ENCODE measurements around the gene THSD4. TPM values are rescaled to one million over a fixed set of nuclear protein-coding genes. Genes with fewer than 3 reads are reported as not detected.

THSD4 gene
- total RNA-seq, 4 donors from 2014 or later = 16.6 to 25.3 (median 24.1) TPM

DNA sequence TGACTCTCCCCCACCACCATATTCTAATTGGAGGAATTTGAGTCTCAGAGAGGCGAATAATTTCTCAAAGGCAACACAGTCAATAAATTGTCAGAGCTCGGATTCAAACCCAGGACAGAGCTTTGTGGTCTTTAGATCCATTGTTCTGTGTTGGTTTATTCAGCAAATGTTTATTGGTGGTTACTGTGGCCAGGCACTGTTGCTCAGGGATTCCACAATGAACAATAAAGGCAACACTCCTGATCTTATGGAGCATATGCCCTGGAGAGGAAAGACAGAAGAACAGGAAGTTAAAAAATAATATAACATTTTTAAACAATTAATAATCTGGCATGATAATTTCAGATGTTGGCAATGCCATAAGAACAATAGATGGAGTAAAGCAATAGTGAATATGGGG is 403.4 kb downstream of the THSD4 start:
- DNase-seq (ENCODE audit: low spot score in 2 of 2) = no peak
- Histone ChIP-seq H3K27me3 (no peaks in the 10 kb centered on the region), H3K9me3 (no peaks in the 10 kb centered on the region), H3K27ac (no peak overlapping the region), H3K4me1 (peaks cover 15% of the 10 kb centered on the region), H3K4me3 (no peak overlapping the region), H3K36me3 (no peaks in the 10 kb centered on the region)
- 88% methylated on average over 2 of the region's 2 CpGs for WGBS
- TF ChIP-seq EP300 (IDR thresholded peaks at IDR 0.05) (no peak), POLR2AphosphoS5 (IDR thresholded peaks at IDR 0.05) (no peak), CTCF (IDR thresholded peaks at IDR 0.05) (no peak), POLR2A (IDR thresholded peaks at IDR 0.05) (no peak)

DNA sequence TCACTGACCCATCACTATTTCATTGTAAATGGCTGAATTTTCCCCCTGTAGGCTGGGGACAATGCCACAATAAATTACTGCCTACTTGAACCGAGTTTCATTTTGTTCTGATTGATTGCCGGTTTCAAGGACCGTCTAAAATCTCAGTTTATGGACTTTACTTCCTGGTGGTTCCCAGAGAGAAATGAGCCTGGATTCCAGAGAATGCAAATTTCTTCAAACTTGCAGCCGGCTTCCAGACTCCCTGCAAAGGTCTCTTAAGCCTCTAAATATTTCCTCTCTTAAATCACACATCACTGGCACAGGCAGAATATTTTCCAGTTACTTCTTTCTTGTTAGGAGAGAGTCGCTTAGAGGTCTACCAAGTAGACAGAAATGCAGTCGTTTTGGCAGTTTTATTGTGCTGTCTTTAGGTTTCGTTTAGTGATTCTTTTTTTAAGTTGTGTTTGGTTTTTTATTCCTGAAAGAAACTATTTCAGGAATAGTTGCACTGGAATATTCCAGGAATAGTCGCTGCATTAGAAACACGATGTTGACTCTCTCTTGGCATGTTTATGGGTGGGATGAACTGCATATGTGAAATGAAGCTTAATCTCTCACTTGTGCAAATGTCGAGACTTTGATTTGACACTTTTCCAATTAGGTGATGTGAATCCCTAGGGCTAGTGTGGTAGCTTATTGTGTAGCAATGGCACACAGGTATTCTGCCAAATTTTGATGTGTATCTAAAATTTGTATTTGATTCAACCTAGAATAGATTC is 411.0 kb downstream of the THSD4 start:
- Histone ChIP-seq H3K27ac (no peak overlapping the region), H3K36me3 (no peaks in the 10 kb centered on the region), H3K27me3 (no peaks in the 10 kb centered on the region), H3K4me3 (no peak overlapping the region), H3K9me3 (no peaks in the 10 kb centered on the region), H3K4me1 (peaks cover 14% of the 10 kb centered on the region)
- WGBS = 11% methylated on average over 10 of the region's 10 CpGs
- no peak for DNase-seq (ENCODE audit: low spot score in 2 of 2)
- no peak for TF ChIP-seq CTCF (IDR thresholded peaks at IDR 0.05)
- no peak for TF ChIP-seq EP300 (IDR thresholded peaks at IDR 0.05)
- no peak for TF ChIP-seq POLR2A (IDR thresholded peaks at IDR 0.05)
- no peak for TF ChIP-seq POLR2AphosphoS5 (IDR thresholded peaks at IDR 0.05)

DNA sequence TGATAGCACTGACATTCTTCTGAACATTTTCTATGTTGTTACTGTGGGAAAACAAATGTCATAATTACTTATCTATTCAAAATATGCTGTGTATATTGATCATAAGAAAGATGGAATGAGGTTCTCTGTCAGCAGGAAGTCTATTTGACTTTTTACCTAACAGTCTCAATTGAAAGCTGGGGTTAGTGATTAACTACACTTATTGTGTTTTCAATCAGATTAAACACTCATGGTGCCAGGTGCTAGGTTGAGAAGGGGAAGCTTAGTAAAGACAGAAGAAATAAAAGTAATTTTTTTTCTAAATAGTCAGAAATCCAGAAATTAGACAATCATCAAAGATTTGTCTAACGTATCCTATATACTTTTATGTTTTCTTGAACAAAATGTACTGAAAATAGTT is 414.1 kb downstream of the THSD4 start:
- WGBS = 88% methylated on average over 1 of the region's 1 CpG
- Histone ChIP-seq H3K27ac (no peak overlapping the region), H3K36me3 (no peaks in the 10 kb centered on the region), H3K27me3 (no peaks in the 10 kb centered on the region), H3K9me3 (no peaks in the 10 kb centered on the region), H3K4me3 (no peak overlapping the region), H3K4me1 (peaks cover 14% of the 10 kb centered on the region)
- TF ChIP-seq POLR2AphosphoS5 (IDR thresholded peaks at IDR 0.05) (no peak), POLR2A (IDR thresholded peaks at IDR 0.05) (no peak), EP300 (IDR thresholded peaks at IDR 0.05) (no peak), CTCF (IDR thresholded peaks at IDR 0.05) (no peak)
- no peak for DNase-seq (ENCODE audit: low spot score in 2 of 2)

- peaks cover 14% of the 10 kb centered on the region for H3K4me1 ChIP-seq
- TF ChIP-seq POLR2A (IDR thresholded peaks at IDR 0.05) (no peak), EP300 (IDR thresholded peaks at IDR 0.05) (no peak), POLR2AphosphoS5 (IDR thresholded peaks at IDR 0.05) (no peak), CTCF (IDR thresholded peaks at IDR 0.05) (no peak)
- DNase-seq (ENCODE audit: low spot score in 2 of 2) = no peak
- H3K36me3 ChIP-seq = no peaks in the 10 kb centered on the region
- no peak overlapping the region for H3K27ac ChIP-seq
- no peaks in the 10 kb centered on the region for H3K27me3 ChIP-seq
- H3K4me3 ChIP-seq = no peak overlapping the region
- 34% methylated on average over 3 of the region's 3 CpGs for WGBS
- no peaks in the 10 kb centered on the region for H3K9me3 ChIP-seq
Measured at GRCh38 chr15:71530116-71530515, 414.8 kb downstream of the THSD4 start.

- WGBS = 60% methylated on average over 6 of the region's 6 CpGs
- Histone ChIP-seq H3K9me3 (no peaks in the 10 kb centered on the region), H3K36me3 (no peaks in the 10 kb centered on the region), H3K4me1 (no peaks in the 10 kb centered on the region), H3K27ac (no peak overlapping the region), H3K4me3 (no peak overlapping the region), H3K27me3 (no peaks in the 10 kb centered on the region)
- TF ChIP-seq EP300 (IDR thresholded peaks at IDR 0.05) (no peak), CTCF (IDR thresholded peaks at IDR 0.05) (peak in 1 of 2 donors; percentile 10)
- no peak for DNase-seq (ENCODE audit: low spot score in 2 of 2)
Measured at GRCh38 chr15:71532994-71533393, 417.7 kb downstream of the THSD4 start.

Measured in suprapubic skin (tissue), 4 donors.